Gastroesophageal sphincter (tissue), 3 donors: Measurements from ENCODE around the gene FOXK1.

Source experiments
- CTCF ChIP-seq, 4 experiments: fragments of 200-600 bp in 2 of 4; fragments of 450-650 bp in 2 of 4; sonication (generic) in 1 of 4; IDR thresholded peaks; one replicate each; pipeline ENCODE4 v1.5.1; 2017 to 2019; ENCODE audit warnings: antibody characterized with exemption in 4 of 4, mild to moderate bottlenecking in 2 of 4, moderate library complexity in 2 of 4
- EP300 ChIP-seq: sonication (generic); formaldehyde crosslinking; IDR thresholded peaks from one replicate; pipeline ENCODE4 v1.6.1; 2017; ENCODE audit warnings: antibody characterized with exemption, mild to moderate bottlenecking
- POLR2A ChIP-seq, 2 donors: fragments of 450-650 bp; IDR thresholded peaks; one replicate each; pipeline ENCODE4 v1.6.1; 2017; ENCODE audit warnings: antibody characterized with exemption in 2 of 2, mild to moderate bottlenecking in 2 of 2, moderate library complexity in 1 of 2
- POLR2AphosphoS5 ChIP-seq: sonication (generic); formaldehyde crosslinking; IDR thresholded peaks from one replicate; pipeline ENCODE4 v1.6.1; 2017; ENCODE audit warnings: antibody characterized with exemption

- TF ChIP-seq CTCF (IDR thresholded peaks at IDR 0.05), result no peak
- no peak for TF ChIP-seq POLR2AphosphoS5
- TF ChIP-seq POLR2A (IDR thresholded peaks at IDR 0.05), result no peak
- no peak for TF ChIP-seq EP300
Observed at GRCh38 chr7:4763091-4763793, 81.1 kb downstream of the FOXK1 start.
